Islet precursor cell (in vitro differentiated cells): Measurements from ENCODE around the gene GCGR.
A peak's percentile ranks its signal among the peaks of the same experiment; 100 is the strongest.

Experiments
- DNase-seq: peaks from one replicate; pipeline ENCODE4 v3.0.0-alpha.2; 2018

GCGR gene

GRCh38 chr17:81803728-81804558 lies at the start of gene GCGR:
Gene GCGR, plus strand, starts transcription at chr17:81804150. Its CDS starts 4,869 bp downstream, at chr17:81809019.
- no peak for DNase-seq

DNA sequence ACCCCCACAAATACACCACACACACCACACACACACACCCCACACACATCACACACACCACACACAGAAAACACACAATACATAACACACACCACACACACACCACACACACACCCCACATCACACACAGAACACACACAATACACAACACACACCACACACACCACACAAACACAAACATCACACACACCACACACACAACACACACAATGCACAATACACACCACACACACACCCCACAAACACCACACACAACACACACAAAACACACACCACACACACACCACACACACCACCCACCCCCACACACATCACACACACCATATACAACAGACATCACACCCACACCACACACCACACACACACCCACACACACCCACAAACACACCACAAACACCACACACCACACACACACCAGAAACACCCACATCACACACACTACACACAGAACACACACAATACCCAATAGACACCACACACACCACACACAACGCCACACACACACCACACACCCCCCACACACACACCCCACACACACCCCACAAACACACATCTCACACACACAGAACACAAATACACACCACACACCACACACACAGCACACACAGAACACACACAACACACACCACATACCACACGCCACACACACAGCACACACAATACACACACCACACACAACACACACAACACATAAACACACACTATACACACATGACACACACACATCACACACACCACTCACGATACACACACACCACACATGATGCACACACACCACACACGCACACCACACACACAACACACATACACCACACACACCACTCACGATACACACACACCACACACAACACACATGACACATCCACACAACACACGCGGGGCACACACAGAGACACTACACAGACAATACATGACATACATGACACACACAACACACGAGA lies 11.0 kb upstream of the GCGR start:
- DNase-seq, result no peak

GRCh38 chr17:81794074-81794476 lies 9.9 kb upstream of the GCGR start:
- no peak for DNase-seq

GRCh38 chr17:81794509-81794908 lies 9.4 kb upstream of the GCGR start:
- peak; percentile 77 for DNase-seq

DNA sequence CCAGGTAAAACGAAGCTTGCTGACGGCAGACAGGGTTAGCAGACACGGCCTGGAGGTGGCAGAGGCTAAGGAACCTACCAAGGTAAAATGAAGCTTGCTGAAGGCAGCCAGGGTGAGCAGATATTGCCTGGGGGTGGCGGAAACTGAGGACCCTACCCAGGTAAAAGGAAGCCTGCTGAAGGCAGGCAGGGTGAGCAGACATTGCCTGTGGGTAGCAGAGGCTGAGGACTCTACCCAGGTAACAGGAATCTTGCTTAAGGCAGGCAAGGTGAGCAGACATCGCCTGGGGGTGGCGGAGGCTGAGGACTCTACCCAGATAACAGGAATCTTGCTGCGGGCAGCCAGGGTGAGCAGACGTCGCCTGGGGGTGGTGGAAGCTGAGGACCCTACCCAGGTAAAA lies 2.6 kb upstream of the GCGR start:
- DNase-seq, result no peak

- DNase-seq, result no peak
Observed at GRCh38 chr17:81802048-81802758, 1.7 kb upstream of the GCGR start.

GRCh38 chr17:81802856-81803643 lies 900 bp upstream of the GCGR start:
- DNase-seq, result no peak

DNA sequence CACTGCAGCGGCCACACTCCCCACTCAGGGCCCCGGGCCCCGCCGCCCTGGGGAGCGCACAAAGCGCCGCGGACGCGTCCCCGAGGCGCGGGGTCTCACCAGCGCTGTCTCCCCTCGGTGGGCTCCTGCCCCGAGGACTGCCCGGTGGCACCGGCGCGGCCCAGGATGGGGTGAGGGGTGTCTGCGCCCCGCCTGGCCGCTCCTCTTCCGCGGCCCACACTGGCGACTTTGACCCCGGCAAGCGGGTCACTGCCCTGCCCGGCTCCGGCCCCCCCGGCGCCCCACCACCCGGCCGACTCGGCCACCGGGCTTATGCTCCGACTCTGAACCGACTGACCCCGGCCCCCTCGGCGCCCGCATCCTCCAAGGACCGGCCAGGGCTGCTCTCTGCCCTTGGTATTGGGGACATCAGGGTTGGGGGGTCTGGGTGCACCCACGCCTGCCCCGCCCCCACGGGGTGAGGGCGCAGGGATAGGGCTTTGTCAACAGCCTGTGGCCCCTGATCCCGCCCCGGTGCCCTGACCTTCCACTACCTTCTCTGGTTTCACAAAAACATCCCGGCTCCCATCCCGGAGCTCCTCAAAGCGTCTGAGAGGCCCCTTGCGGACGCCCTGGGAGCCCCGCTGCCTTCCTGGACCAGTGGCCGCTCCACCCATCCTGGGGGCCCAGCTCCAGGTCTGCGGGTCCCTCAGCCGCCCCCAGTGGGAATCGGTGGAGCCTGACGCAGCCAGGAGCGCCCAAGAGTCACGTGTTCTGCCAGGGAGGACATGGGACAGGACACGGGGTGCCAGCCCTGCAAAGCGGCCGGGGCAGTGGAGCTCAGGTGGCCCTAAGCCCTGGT lies 829 bp downstream of the GCGR start:
- DNase-seq, result no peak

GRCh38 chr17:81805707-81806460 lies 1.9 kb downstream of the GCGR start:
- DNase-seq, result no peak

DNA sequence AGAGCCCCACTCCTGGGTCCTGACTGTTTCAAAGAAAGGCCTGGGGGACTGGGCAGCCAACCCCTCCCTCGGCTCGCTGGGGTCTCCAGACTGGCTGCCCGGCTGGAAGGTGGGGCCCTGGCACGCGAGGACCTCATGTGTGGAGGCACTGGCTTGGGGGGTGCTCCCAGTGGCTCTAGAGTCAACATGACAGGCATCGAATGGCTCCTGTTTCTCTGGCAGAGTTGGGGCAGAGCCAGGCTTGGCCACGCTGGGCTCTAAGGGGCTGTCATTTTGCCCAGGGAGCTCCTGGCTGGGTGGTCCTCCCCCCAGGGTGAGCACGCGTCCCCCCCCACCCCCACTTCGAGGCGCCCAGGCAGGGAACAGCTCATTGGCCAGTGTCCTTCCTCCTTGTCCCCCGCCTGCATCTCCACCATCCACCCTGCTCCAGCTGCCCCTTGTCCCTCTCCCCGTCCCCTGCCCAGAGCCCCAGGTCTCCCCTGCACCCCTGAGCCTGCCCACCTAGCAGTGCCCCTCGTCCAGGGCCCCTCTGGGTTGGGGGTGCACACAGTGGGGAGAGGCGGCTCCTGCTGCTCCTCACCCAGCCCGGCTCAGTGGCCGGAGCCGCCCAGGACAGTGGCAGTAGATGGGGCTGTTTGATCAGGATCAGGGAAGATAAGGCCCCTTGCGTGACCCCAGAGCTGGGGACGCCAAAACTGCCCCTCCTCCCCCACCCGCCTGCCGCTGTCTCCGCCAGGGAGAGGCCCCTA lies 2.7 kb downstream of the GCGR start:
- DNase-seq, result no peak

- no peak for DNase-seq
Observed at GRCh38 chr17:81807210-81807719, 3.3 kb downstream of the GCGR start.

DNA sequence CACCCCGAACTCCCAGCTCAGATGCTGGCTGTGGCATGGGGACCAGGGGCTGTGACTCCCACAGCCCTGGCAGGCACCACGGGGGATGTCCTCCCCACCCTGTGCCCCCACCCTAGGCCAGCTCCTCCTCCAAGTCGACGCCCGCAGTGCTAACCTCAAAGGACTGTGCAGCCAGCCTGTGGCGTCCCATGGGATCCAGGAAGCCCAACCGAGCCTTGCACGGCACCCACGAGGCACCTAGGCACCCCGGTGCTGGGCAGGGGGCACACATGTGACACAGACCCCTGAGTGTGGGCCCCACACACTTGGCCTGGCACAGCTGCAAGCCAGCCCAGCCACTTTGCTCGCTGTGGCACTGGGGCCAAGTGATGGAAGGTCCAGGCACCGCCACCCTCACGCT lies 3.9 kb downstream of the GCGR start:
- DNase-seq, result no peak

GRCh38 chr17:81808778-81809555 lies 5.0 kb downstream of the GCGR start:
- no peak for DNase-seq

DNA sequence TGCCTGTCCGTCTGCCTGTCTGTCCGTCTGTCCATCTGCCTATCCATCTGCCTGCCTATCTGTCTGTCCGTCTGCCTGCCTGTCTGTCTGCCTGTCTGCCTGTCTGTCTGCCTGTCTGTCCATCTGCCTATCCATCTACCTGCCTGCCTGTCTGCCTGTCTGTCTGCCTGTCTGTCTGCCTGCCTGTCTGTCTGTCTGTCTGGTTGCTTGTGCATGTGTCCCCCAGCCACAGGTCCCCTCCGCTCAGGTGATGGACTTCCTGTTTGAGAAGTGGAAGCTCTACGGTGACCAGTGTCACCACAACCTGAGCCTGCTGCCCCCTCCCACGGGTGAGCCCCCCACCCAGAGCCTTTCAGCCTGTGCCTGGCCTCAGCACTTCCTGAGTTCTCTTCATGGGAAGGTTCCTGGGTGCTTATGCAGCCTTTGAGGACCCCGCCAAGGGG lies 5.6 kb downstream of the GCGR start:
- DNase-seq, result no peak

DNA sequence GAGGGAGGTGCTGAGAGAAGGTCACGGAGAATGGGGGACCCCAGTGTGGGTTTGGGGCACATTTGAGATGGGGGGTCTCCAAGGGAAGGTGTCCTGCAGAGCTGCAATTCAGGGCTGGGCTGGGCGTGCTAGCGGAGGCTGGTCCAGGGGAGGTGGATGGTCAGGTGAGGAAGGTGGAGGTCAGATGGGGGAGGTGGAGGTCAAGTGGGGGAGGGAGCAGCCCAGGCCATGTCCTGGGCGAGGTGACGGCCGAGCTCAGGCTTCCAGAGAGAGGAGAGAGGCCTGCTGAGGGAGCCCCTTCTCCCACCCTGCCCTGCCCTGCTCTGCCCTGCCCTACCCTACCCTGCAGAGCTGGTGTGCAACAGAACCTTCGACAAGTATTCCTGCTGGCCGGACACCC lies 6.5 kb downstream of the GCGR start:
- no peak for DNase-seq

DNA sequence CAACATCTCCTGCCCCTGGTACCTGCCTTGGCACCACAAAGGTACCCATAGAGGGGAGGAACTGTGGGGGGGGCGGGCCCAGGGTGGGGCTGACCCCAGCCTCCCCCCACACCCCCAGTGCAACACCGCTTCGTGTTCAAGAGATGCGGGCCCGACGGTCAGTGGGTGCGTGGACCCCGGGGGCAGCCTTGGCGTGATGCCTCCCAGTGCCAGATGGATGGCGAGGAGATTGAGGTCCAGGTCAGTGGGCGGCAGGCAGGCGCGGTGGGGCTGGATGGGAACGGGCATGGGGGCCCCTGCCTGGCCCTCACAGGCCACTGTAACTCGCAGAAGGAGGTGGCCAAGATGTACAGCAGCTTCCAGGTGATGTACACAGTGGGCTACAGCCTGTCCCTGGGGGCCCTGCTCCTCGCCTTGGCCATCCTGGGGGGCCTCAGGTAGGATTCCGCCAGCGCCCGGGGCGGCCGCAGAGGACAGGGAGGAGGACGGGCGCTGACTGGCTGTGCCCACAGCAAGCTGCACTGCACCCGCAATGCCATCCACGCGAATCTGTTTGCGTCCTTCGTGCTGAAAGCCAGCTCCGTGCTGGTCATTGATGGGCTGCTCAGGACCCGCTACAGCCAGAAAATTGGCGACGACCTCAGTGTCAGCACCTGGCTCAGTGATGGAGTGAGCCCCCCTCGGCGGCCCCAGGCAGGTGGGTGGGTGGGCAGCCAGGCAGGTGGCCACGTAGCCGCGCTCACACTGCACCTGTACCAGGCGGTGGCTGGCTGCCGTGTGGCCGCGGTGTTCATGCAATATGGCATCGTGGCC lies 7.1 kb downstream of the GCGR start:
- no peak for DNase-seq

- DNase-seq, result no peak
Observed at GRCh38 chr17:81811705-81812570, 8.0 kb downstream of the GCGR start.
